IMR-90 (cell line): ENCODE measurements around the gene MACIR. TPM values are rescaled to one million over a fixed set of nuclear protein-coding genes. Genes with fewer than 3 reads are reported as not detected.

Source experiments
- ATAC-seq: fragments of 200-7000 bp; cut with Tn5 transposase; 2 replicates; pipeline ENCODE4 v1.9.1; 2020; ENCODE audit warnings: low read depth, mild to moderate bottlenecking, moderate library complexity
- BruUV-seq: library from RNA; stranded (reverse); fragments of 400-500 nt; replicated peaks from 2 replicates; lab custom pipeline; 2021; lab: Mats Ljungman, UMichigan
- CTCF ChIA-PET: fragments of 300-600 bp; formaldehyde crosslinking; extraction: SDS; loops from one replicate; lab custom pipeline; 2021; ENCODE audit warnings: antibody characterized with exemption; lab: Yijun Ruan, JAX
- POLR2A ChIA-PET: fragments of 300-600 bp; sonication (Branson Sonifier 250); formaldehyde crosslinking; loops from one replicate; lab custom pipeline; 2022; ENCODE audit warnings: antibody characterized with exemption; ENCODE audit not compliant: unreplicated experiment; lab: Charles Lee
- DNase-seq: peaks from one replicate; pipeline ENCODE4 v3.0.0; 2013
- H2AFZ ChIP-seq: replicated peaks from 2 replicates; pipeline ENCODE3; 2013; ENCODE audit warnings: low read length, mild to moderate bottlenecking; ENCODE audit not compliant: poor library complexity
- H2AK5ac ChIP-seq: 2 replicates; pipeline ENCODE4 v1.6.1; 2013; ENCODE audit warnings: low read depth, low read length, inconsistent platforms
- H2AK9ac ChIP-seq: replicated peaks from 2 replicates; pipeline ENCODE3; 2013; ENCODE audit warnings: mild to moderate bottlenecking, low read depth, low read length, moderate library complexity; ENCODE audit not compliant: poor library complexity
- H2BK120ac ChIP-seq: 2 replicates; pipeline ENCODE4 v1.6.1; 2013; ENCODE audit warnings: low read depth, low read length, inconsistent platforms
- H2BK15ac ChIP-seq: 3 replicates; pipeline ENCODE4 v1.6.1; 2013; ENCODE audit warnings: low read depth, low read length, inconsistent platforms
- H2BK20ac ChIP-seq: 2 replicates; pipeline ENCODE4 v1.6.1; 2013; ENCODE audit warnings: low read depth, mild to moderate bottlenecking, inconsistent platforms, low read length, moderate library complexity
- H2BK5ac ChIP-seq: 2 replicates; pipeline ENCODE4 v1.6.1; 2013; ENCODE audit warnings: mild to moderate bottlenecking, low read depth, low read length, inconsistent platforms; ENCODE audit not compliant: poor library complexity, severe bottlenecking
- H3K14ac ChIP-seq: replicated peaks from 2 replicates; pipeline ENCODE4 v1.6.1; 2013; ENCODE audit warnings: low read depth, low read length, inconsistent platforms
- H3K18ac ChIP-seq: 2 replicates; pipeline ENCODE4 v1.6.1; 2013; ENCODE audit warnings: low read depth, low read length, control low read depth
- H3K23ac ChIP-seq: 2 replicates; pipeline ENCODE4 v1.6.1; 2013; ENCODE audit warnings: low read depth, low read length, inconsistent platforms
- H3K27ac ChIP-seq: 2 replicates; pipeline ENCODE4 v1.5.1; 2013; ENCODE audit warnings: mild to moderate bottlenecking, control low read depth, low read length; ENCODE audit not compliant: insufficient read depth
- H3K27me3 ChIP-seq: 2 replicates; pipeline ENCODE4 v1.6.1; 2013; ENCODE audit warnings: low read length; ENCODE audit not compliant: control insufficient read depth, insufficient read depth
- H3K36me3 ChIP-seq: 2 replicates; pipeline ENCODE4 v1.6.1; 2013; ENCODE audit warnings: low read length, mixed read lengths; ENCODE audit not compliant: control insufficient read depth, insufficient read depth
- H3K4ac ChIP-seq: 2 replicates; pipeline ENCODE4 v1.6.1; 2013; ENCODE audit warnings: low read depth, low read length, inconsistent platforms
- H3K4me1 ChIP-seq: 2 replicates; pipeline ENCODE4 v1.6.1; 2013; ENCODE audit warnings: low read length, mixed read lengths; ENCODE audit not compliant: control insufficient read depth, insufficient read depth
- H3K4me2 ChIP-seq: 2 replicates; pipeline ENCODE4 v1.6.1; 2013; ENCODE audit warnings: low read depth, mild to moderate bottlenecking, control low read depth, low read length, moderate library complexity
- H3K4me3 ChIP-seq: 2 replicates; pipeline ENCODE4 v1.5.1; 2013; ENCODE audit warnings: low read depth, mild to moderate bottlenecking, control low read depth, low read length, moderate library complexity; ENCODE audit not compliant: insufficient read depth
- H3K56ac ChIP-seq: 2 replicates; pipeline ENCODE4 v1.6.1; 2013; ENCODE audit warnings: low read length, inconsistent platforms; ENCODE audit not compliant: insufficient read depth; ENCODE audit errors: extremely low read depth
- H3K79me1 ChIP-seq, 2 experiments: 2 replicates each; pipeline ENCODE4 v1.6.1; 2013; ENCODE audit warnings: low read length in 2 of 2, inconsistent platforms in 1 of 2, low read depth in 1 of 2
- H3K9ac ChIP-seq: 2 replicates; pipeline ENCODE4 v1.6.1; 2013; ENCODE audit warnings: low read depth, low read length, control low read depth
- H3K9me1 ChIP-seq: 2 replicates; pipeline ENCODE4 v1.6.1; 2013; ENCODE audit warnings: low read length, inconsistent platforms; ENCODE audit not compliant: insufficient read depth
- H3K9me3 ChIP-seq: 2 replicates; pipeline ENCODE4 v1.6.1; 2013; ENCODE audit warnings: low read length; ENCODE audit not compliant: control insufficient read depth, insufficient read depth
- H4K20me1 ChIP-seq: 2 replicates; pipeline ENCODE4 v1.6.1; 2013; ENCODE audit warnings: low read length, inconsistent platforms; ENCODE audit not compliant: insufficient read depth
- H4K5ac ChIP-seq: 2 replicates; pipeline ENCODE4 v1.6.1; 2013; ENCODE audit warnings: mild to moderate bottlenecking, low read depth, low read length, control low read depth
- H4K8ac ChIP-seq, 2 experiments: 2 replicates each; pipeline ENCODE4 v1.6.1; 2013; ENCODE audit warnings: low read depth in 2 of 2, low read length in 2 of 2, control low read depth in 1 of 2, inconsistent platforms in 1 of 2
- H4K91ac ChIP-seq: 2 replicates; pipeline ENCODE4 v1.6.1; 2013; ENCODE audit warnings: low read depth, low read length, inconsistent platforms; ENCODE audit not compliant: insufficient read depth
- CTCF ChIP-seq: conservative IDR thresholded peaks from 2 replicates; pipeline ENCODE4 v1.5.1; 2012; ENCODE audit warnings: mild to moderate bottlenecking, low read depth, low read length, improper control_type of control experiment
- FOS ChIP-seq: fragments of 150-350 bp; IDR thresholded peaks from 2 replicates; pipeline ENCODE4 v1.6.1; 2016; ENCODE audit warnings: low read depth, low read length
- MXI1 ChIP-seq: IDR thresholded peaks from 2 replicates; pipeline ENCODE4 v1.6.1; 2012; ENCODE audit warnings: low read depth, mild to moderate bottlenecking, low read length, moderate library complexity, borderline replicate concordance
- RAD21 ChIP-seq: IDR thresholded peaks from 2 replicates; pipeline ENCODE4 v1.6.1; 2012; ENCODE audit warnings: low read length, improper control_type of control experiment
- SMC3 ChIP-seq: fragments of 150-350 bp; IDR thresholded peaks from 2 replicates; pipeline ENCODE4 v1.6.1; 2016; ENCODE audit warnings: low read depth, mild to moderate bottlenecking, antibody characterized with exemption, low read length, moderate library complexity
- WGBS, 2 experiments: methylation state at CpG; one replicate each; pipeline versions ENCODE4 v1.1.5 to v1.1.7; 2013; ENCODE audit warnings: missing lambda C conversion rate in 2 of 2; ENCODE audit not compliant: insufficient read length in 1 of 2; ENCODE audit errors: extremely low coverage in 2 of 2; 5-methylcytosine and 5-hydroxymethylcytosine counted together
- dilution Hi-C: fragments of 300-500 bp; cut with HindIII; formaldehyde crosslinking; loops from one replicate; pipeline ENCODE4 v1.14.3; 2018; ENCODE audit warnings: low sequenced_read_pairs; ENCODE audit not compliant: unreplicated experiment
- in situ Hi-C: fragments of 300-500 bp; cut with MboI; formaldehyde crosslinking; loops from 3 replicates; pipeline ENCODE4 v1.14.3; 2019; ENCODE audit warnings: low sequenced_read_pairs, inconsistent platforms, mixed read lengths
- intact Hi-C: fragments of 100-400 bp; cut with micrococcal nuclease; formaldehyde crosslinking; loops from 2 replicates; pipeline ENCODE4 v1.10.0; 2022
- polyA plus RNA-seq, 3 experiments: library from polyadenylated mRNA; depleted of rRNA; stranded (reverse); fragments of >200 nt; gene quantifications; 2 replicates each; pipeline ENCODE4 v1.2.3, GENCODE V29; 2012; ENCODE audit warnings: low replicate concordance in 1 of 3
- total RNA-seq: library from RNA; depleted of rRNA; stranded (reverse); fragments of >200 nt; gene quantifications from 2 replicates; pipeline ENCODE4 v1.2.3, GENCODE V29; 2012

The MACIR gene
- total and polyA plus RNA-seq, 2 of the 4 experiments (the other 2 are of a cell fraction), result 11.1 to 21.3 TPM

GRCh38 chr5:103232393-103232999 lies 26.1 kb upstream of the MACIR start:
- no CpG with 5 or more reads among the region's 7 CpGs for WGBS, 2 experiments
- in situ Hi-C loops (loop anchor here (5.0 kb wide), 1 partner anchor 245 kb away; no protein-coding TSS in a partner anchor), intact Hi-C loops (loop anchor here (1.0 kb wide), 1 partner anchor 243 kb away; no protein-coding TSS in a partner anchor), dilution Hi-C loops (no loop called here)
- Histone ChIP-seq H3K27me3 (no peaks in the 10 kb centered on the region), H3K4me3 (no peak overlapping the region), H2BK120ac (no peak overlapping the region), H4K91ac (no peak overlapping the region), H3K14ac (no peak overlapping the region), H3K4me2 (no peak overlapping the region), H3K9ac (no peak overlapping the region), H4K20me1 (no peaks in the 10 kb centered on the region), H3K23ac (no peak overlapping the region), H3K4me1 (no peaks in the 10 kb centered on the region), H3K9me1 (no peaks in the 10 kb centered on the region), H2BK20ac (no peak overlapping the region), H4K5ac (no peak overlapping the region), H3K27ac (no peak overlapping the region), H3K18ac (no peak overlapping the region), H4K8ac (no peak overlapping the region), H2BK15ac (no peak overlapping the region), H2BK5ac (no peak overlapping the region), H2AK9ac (no peak overlapping the region), H2AFZ (no peak overlapping the region), H3K36me3 (no peaks in the 10 kb centered on the region), H3K9me3 (no peaks in the 10 kb centered on the region), H3K79me1 (no peaks in the 10 kb centered on the region), H3K56ac (no peak overlapping the region), H2AK5ac (no peak overlapping the region), H3K4ac (no peak overlapping the region)
- BruUV-seq, result no TSS peak
- peak; percentile 87 for ATAC-seq
- DNase-seq, result peak; percentile 55
- POLR2A ChIA-PET, result no interaction called here
- CTCF ChIA-PET, result interaction anchor here (0.7 to 1.8 kb wide), 12 partner anchors 8 to 249 kb away, joined by 3 to 17 read pairs (median 4); partner anchors contain the start of gene MACIR
- TF ChIP-seq RAD21, result peak; percentile 78
- TF ChIP-seq CTCF, result peak; percentile 91
- peak; percentile 95 for TF ChIP-seq SMC3
- TF ChIP-seq FOS, result no peak
- TF ChIP-seq MXI1, result no peak
